Tibial nerve (tissue), 3 donors: ENCODE data around the gene TNIK.

Source experiments
- CTCF ChIP-seq, 5 experiments: fragments of 200-600 bp in 3 of 5; fragments of 450-650 bp in 2 of 5; sonication (generic) in 3 of 5; IDR thresholded peaks; one replicate each; pipeline ENCODE4 v1.5.1; 2016 to 2019; ENCODE audit warnings: antibody characterized with exemption in 5 of 5, mild to moderate bottlenecking in 3 of 5, moderate library complexity in 2 of 5
- POLR2A ChIP-seq, 2 donors: fragments of 450-650 bp; IDR thresholded peaks; one replicate each; pipeline ENCODE4 v1.6.1; 2017; ENCODE audit warnings: antibody characterized with exemption in 2 of 2, mild to moderate bottlenecking in 2 of 2, moderate library complexity in 2 of 2

- TF ChIP-seq CTCF (IDR thresholded peaks at IDR 0.05) = no peak
- TF ChIP-seq POLR2A (IDR thresholded peaks at IDR 0.05) = no peak
Observed at GRCh38 chr3:171363202-171363601, 97.0 kb downstream of the TNIK start.
